HG03354 (cell line): ENCODE results near the gene SPATA19.

ENCODE experiments used
- ATAC-seq: cut with Tn5 transposase; IDR thresholded peaks from one replicate; pipeline ENCODE4 v1.9.1; 2021; ENCODE audit warnings: mild to moderate bottlenecking; ENCODE audit not compliant: unreplicated experiment, poor library complexity, severe bottlenecking

The SPATA19 gene

DNA sequence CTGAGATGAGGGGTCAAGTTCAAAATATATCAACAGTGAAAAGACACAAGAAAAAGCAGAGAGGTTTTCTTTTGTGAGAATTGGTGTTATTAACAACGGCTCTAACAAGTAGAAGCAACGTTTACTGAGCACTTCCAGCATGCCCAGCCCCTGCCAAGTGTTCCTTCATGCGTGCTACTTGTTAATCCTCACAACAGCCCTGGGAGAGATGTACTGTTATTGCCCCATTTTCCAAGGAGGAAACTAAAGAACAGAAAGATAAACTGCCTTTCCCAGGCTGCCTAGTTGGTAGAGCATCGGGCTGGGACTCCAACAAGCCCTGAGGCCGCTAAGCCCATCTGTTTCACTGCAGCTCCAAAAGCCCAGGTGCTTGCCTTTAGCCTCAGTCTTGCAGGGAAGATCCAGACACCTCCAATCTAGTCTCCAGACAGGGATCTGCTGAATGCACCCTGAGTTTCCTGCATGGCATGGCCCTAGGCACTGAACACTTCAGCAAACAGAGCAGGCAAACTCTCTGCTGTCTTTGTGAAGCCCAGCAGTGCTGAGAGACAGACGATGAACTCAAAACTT lies 25.5 kb downstream of the SPATA19 start:
- no peak for ATAC-seq

DNA sequence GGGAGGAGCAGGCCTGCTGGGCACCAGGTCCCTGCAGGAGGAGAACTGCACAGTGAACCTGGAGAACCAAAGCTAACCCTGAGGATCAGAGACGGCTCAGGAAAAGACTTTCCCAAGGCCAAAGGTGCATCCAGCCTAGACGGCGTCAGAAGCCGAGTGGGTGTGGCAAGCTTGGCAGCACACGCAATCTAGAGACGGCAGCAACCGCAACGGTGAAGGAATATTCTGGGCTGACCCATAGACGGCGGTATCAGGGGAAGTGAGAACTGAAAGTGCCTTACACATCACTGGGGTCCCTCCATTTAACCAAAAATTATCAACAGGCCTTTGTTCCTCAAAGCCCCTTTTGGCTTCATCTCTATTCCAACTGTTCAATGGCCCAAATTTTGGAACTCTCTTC lies 26.2 kb downstream of the SPATA19 start:
- no peak for ATAC-seq

DNA sequence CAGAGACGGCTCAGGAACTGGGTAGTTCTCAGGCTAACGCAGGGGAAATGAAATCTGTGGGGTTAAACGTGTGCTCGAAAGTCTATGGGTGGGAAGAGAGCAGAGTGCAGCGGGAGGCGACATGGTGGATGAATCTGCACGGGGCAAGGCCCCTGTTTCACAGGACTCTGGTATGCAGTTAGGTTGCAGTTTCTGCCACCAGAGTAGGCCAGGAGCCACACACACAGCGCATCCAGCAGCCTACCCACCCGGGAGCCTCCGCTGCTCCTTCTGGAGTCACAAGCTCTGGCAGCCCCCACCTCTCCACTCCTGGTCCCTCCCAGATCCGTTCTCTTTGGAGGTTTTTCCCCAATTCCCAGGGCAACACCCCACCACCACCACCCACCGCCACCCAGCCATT lies 27.0 kb downstream of the SPATA19 start:
- no peak for ATAC-seq

DNA sequence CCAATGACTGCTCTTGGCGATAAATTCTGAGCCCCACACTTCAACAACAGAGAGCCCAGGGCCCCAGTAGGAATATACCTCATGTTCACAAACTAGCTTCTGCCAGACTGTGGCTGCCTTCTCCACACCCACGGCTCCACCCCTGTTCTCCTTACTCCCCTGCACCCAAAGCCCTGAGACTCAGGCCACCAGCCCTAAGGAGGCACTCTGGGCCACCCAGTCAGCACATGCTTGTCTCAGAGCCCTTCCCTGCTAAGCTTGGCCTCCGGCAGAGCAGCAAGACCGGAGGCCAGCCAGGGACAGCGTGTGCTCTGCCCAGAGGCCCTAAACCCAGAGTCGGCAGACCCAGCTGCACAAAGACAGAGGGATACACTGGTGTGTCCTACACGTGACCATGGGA lies 27.9 kb downstream of the SPATA19 start:
- no peak for ATAC-seq

DNA sequence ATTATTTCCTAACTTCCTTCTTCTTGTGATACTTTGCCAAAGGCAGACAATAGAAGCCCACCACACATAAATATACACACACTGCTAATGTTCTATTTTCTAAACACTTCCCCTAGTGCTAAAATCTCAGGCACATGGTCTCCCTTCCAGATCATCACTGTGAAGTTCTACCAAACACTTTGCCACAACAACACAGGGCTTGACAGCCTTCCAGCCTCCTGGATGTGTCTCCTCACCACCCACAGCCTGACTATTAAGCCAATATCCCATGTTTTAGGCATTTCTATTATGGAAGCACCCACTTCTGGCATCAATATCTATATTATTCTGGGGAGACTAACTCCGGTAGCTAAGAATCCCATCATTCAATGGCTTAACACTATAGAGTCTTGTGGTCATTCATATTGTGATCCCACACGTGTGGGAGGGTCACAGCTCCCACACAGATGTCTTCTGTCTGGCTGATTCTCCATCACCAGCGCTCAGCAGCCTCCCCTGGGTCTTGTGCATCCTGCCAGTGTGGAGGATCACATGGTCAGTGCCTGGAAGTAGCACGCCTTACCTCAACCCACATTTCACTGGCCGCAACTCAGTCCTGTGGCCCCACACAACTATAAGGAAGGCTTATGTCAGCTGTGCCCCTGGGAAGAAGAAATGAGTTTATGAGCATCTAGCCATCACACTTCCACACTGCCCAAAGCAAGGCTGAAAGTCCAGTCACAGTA lies 29.0 kb downstream of the SPATA19 start:
- ATAC-seq: no peak

DNA sequence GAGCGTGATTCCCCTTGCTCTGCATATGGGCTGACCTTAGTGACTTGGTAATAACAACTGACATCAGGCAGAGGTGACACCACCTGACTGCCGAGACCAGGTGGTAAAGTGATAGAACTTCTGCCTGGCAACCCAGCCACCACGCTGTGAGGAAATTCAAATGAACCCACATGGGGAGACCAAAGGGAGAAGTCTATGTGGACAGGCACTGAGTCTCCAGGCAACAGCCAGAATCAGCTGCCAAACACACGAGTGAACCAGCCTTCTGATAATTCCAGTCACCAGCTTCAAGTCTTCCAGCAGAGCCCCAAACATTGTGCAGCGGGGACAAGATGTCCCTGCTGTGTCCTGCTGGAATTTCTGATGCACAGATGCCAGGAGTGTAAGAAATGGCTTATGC lies 29.7 kb downstream of the SPATA19 start:
- no peak for ATAC-seq

DNA sequence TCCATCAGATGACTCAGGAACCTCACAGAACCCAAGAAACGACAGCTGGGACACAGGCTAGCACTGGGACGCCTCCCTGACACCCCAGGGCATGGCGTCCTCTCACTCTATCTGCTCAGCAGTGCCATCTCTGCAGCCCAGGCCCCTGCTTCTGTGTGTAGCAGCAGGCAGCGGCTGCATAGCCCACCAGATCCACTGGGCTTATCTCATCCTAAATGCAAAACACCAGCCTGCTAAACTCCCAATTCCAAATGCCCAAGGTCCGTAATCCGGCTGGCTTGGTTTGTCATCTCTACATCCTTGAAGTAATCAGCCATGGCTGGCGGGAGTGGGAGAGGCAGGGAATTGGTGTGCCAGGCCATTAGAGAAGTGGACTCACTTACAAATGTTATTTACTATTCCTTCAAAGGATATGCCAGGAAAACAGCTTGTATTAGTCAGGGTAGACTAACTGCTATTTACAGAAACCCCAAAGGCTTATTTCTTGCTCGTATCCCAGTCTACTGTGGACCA lies 30.7 kb downstream of the SPATA19 start:
- no peak for ATAC-seq

DNA sequence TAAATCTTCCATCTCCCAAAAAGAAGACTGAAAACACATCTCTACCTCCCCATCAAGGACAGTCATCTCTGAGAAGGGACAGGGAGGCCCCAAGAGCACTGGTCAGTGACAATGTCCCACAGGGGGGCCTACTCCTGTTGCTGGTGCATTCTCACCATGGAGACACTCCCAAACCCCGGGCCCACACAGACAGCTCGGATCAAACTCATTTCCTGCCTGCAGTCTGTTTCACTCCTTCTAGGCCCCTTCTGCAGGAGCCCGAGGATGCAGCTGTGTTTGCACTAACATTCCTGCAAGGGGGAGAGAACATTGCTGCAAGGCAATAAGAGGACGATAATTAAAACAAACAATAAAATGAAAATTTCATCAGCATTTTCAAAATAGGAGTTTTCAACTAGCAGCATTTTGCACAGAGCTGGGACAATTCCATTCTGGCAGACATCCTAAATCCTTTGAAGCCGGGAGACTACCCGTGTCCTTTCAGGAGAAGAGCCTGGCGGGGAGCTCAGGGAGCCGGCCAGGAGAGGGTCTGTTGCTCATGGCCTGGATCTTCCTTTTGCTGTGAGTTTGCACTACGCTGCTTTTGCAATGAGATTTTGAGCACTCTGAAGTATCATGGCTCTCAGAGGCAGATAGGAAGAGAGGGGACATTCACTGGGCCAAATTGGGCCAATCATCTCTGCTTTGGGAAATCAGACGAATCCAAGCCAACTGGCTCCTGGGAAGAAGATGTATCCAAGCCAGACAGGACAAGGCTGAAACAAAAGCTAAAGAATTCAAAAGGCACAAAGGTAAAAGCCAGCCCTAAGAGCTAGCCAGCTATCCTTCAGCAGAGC lies 33.2 kb downstream of the SPATA19 start:
- no peak for ATAC-seq

DNA sequence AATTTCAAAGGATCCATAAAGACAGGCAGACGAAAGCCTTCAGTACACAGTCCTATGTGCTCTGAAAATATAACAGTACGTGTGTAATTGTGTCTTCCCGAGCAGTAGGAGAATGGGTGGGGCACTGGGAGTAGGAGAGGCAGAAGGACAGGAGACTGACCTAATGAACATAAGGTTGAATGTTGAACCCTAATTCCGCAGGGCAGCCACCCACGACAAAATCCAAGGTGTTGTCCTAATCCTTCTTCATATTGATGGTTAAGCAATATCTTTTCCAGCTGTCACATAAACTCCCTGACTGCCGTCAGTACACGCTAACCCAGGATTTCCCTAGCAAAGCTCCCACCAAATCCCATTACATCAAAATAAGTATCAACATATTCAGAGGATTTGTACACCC lies 34.5 kb downstream of the SPATA19 start:
- no peak for ATAC-seq

DNA sequence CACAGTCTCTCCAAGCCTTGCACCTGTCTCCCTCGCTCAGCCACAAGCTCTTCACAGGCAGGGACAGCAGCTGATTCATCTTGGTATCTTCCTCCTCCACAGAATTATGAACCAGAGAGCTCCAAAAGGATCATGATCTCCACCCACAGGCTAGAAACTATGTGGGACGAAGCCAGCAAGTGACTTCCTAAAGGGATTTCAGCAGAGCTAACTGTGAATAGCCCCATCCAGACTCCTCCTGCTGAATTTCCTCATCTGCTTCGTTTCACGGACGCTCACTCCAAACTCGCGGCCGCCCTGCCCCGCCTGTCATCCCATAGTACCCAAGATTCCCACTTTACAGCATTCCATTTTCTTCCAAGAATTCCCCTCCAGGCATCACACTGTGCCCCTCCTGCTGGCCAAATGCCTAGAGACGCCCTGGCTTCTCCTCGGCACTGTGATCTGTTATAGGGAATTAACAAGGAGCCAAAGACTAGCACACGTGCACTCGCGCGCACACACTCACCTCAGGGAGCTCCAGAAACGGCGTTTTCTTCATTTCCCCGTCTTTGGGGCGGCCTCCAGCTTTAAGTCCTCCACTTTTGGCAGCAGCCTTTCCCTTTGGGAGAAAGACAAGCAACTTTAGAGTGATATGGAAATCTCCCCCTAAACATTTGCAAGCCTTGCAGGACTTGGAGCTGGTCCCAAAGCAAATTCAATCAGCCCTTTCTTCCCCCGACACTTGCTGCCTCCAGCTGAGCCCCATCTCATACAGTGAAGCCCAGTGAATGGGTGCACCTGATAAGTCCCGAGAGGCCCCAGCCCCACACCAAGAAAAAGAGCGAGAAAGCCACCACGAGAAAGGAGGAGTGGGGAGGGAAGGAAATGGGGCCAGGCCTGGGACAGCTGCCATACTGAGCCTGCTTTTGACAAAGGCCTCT lies 35.5 kb downstream of the SPATA19 start:
- no peak for ATAC-seq

DNA sequence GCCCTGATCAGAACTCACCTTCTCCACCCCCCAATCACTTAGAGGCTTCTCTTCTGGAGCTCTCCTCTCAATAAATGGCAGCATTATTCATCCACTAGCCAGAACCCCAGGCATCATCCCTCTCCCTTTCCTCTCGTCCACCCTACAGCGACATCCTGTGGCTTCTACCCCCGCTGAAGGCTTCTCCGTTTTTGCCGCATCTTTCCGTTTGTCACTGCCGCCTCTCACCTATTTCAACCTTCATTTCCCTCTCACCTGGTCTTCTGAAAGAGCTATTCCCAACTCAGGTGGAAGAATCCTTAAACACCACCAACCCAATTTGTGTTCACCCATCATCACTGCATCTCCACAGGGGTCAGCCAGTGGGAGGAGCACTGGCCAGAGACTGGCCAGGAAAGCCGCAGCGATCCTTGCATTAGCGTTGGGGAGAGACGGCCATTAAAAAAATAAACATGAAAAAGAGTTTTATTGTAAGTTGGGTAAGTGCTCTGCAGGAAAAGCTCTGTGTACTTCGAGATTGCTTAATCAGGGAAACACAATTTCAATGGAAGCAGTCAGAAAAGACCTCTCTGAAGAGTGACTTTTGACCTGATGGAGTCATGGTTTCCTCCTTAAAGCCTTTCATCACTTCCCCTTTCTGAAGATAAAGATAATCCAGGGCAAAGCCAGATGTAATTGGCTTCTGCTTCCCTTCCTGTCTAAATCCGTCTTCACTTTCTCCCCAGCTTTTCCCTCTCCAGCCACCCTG lies 36.7 kb downstream of the SPATA19 start:
- ATAC-seq: no peak

DNA sequence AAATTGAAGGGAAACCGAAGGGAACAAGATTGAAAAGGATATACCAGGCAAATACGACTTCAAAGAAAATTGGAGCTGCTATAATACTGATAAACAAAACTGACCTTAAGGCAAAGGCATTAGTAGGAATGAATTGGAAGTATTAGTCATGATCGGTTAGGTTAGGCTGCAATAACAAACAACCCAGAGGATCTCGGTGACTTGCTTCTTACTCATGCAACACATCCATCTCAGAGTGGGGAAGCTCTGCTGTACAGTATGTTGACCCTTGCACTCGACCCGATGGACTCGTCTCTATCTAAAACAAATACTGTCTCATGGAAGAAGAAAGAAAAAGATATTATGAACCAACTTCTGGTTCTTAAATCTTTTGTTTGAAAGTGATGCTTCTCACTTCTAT lies 42.3 kb downstream of the SPATA19 start:
- ATAC-seq: no peak

DNA sequence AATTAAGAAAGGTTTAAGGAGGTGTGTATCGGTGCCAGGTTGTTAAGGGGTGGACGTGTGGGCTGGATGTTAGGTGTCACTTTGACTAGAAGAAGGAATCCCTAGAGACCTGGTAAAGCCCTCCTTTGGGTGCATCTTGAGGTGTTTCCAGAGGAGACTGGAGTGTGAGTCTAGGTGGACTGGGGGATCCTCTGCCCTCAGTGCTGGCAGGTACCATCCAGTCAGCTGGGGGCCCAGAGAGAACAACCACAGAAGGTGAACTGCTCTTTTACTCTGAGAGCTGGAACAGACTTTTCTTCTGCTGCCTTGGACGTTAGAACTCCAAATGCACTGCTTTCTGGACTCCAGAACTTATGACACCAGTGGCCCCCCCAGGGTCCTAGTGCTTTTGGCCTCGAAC lies 44.0 kb downstream of the SPATA19 start:
- ATAC-seq: no peak

DNA sequence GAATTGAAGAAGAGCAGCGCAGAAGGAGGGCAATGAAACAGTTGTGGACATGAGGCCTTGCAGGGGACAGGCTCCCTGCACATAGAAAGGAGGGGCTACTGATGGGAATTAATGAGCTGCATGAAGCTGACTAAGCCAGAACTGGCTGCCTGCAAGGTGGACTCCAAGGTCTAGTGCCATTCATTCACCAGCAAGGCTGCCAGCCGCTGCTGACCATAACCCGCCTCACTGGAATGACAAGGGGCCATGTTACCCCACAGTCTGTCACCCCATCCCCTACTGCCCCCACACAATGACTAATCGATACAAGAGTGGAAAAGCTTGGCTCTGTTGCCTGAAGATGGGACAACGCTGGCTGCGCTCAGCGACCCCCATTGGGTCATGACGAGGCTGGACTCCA lies 44.6 kb downstream of the SPATA19 start:
- no peak for ATAC-seq

DNA sequence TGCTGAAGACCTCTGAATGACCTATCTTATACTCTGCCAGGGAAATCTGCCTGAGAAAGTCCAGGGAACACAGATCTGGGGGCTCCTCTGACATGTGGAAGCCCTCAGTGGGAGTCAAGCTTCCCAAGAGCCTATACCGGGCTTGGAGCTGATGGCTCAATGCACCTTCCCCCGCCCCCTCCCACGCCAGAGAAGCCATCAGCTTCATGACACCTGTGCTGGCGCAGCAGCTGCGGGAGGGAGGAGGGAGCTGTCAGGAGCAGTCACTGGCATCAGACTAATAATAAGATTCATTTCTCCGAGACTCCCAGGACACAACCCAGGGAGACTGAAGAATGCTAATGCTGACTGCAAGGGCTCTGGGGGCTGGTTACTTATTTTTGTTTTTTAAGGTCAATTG lies 47.8 kb downstream of the SPATA19 start:
- no peak for ATAC-seq

DNA sequence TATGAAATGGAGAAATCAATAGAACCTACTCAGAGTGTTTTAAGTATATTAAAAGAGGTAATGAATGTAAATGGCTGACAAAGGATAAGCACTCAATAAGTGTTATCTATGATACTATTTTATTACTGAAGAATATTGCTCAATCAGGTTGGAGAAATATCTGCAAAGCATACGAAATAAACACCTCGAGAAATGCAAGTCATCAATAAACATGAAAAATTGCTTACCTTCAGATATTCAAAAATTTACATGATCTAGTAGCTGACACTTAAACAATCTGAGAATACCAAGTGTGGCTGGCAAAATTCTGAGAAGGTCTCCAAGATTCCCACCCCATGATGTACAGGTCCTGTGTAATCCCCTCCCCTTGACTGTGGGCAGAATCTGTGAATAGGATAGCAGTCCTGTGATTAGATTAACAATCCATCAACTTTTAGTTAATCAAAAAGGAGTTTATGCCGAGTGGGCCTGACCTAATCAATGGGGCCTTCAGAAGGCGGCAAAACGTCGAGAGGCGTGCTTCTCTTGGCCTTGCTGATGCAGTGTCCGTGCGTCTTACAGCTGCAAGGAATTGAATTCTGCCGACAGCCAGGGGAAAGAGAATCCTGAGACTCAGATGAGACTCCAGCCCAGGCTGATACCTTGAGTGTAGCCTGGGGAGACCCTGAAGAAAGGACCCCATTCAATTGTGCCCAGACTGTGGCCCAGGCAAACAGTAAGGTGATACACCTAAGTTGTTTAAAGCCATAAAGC lies 49.1 kb downstream of the SPATA19 start:
- no peak for ATAC-seq

DNA sequence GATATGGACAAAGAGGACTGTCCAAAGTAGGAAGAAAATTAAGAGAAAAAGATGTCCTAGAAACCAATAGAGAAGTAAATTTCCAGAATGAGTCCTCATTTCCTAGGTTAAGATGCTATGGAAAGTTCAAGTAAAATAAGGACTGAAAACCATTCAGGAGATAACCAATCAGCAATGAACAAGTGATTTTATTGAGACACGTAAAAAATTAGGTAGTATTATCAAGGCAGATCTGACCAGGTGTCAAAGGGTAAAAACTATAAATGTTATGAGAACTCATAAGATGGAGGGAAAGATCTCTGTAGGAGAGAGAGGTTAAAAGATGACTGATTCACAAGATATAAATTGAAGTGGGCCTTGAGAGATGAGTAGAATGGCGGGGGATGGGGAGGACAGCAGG lies 50.2 kb downstream of the SPATA19 start:
- ATAC-seq: no peak

DNA sequence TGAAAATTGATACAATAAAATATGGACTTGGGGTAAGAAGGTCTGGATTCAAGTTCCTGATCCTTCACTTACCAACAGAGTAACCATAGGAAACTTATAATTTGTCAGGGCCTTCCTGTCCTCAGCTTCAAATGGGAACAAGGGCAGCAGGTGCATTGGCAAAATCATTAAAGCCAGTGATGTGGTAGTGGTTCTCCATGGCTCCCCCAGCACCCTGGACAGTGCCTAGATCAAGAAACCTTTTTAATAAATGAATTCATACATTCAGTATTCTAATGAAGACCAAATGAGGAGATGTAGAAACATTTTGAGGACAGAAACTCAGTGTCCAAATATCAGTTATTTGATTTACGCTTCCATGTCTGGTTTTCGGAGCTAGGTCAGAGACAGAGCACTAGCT lies 51.1 kb downstream of the SPATA19 start:
- no peak for ATAC-seq
